ENCODE measurements around the gene TNKS1BP1. TPM values are rescaled to one million over a fixed set of nuclear protein-coding genes. Genes with fewer than 3 reads are reported as not detected.

Gene TNKS1BP1
- total and polyA plus RNA-seq, 2 experiments from 2014 or later = 64.2 to 72.2 TPM

DNA sequence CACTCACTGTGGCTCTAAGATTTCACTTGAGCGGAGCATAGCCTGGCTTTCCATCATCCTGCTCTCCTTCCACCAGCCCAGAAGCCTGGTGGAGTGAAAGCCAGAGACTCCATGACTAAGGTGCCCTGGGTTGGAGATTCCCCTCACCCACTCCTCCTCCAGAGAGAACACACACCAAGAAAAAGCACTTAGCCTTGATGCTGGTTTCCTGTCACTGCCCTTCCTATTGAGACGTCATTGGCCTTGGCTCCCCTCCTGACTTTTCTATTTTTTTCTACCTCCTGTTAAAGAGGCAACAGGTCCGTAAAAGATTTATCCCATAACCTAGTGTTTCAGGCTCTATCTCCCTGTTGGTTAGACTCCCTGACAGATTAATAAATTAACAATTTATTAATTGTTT is 49.2 kb downstream of the TNKS1BP1 start:
- H3K4me1 ChIP-seq (ENCODE audit: insufficient read depth) = peaks cover 22% of the 10 kb centered on the region
- ATAC-seq = no peak
- H3K4me2 ChIP-seq = no peak overlapping the region
- H3K27ac Mint-ChIP-seq = no peak overlapping the region
- no peak for DNase-seq (ENCODE audit: low spot score)
- no peak overlapping the region; the same call in 1 of the 2 replicates for H2AFZ ChIP-seq
- H3K9me3 Mint-ChIP-seq = peaks cover 21% of the 10 kb centered on the region
- no peak overlapping the region for H3K4me3 ChIP-seq
- no peaks in the 10 kb centered on the region for H4K20me1 ChIP-seq (replicated peaks; ENCODE audit: insufficient read depth)
- peaks cover 6% of the 10 kb centered on the region for H3K27me3 Mint-ChIP-seq (ENCODE audit: insufficient read depth, low read depth, poor library complexity)
- H3K27me3 ChIP-seq (ENCODE audit: insufficient read depth) = 0 out of 2 replicates have a peak, but pooled peaks cover 4% of the 10 kb centered on the region
- peaks cover 4% of the 10 kb centered on the region for H3K36me3 Mint-ChIP-seq (ENCODE audit: low read depth)
- H3K4me1 Mint-ChIP-seq = peaks cover 17% of the 10 kb centered on the region
- peaks cover 12% of the 10 kb centered on the region for H3K9me2 ChIP-seq (ENCODE audit: insufficient read depth)
- no peak overlapping the region for H3K4me3 Mint-ChIP-seq
- no peaks in the 10 kb centered on the region for H3F3A ChIP-seq (replicated peaks; ENCODE audit: low read depth)
- TF ChIP-seq POLR2AphosphoS5 (IDR thresholded peaks at IDR 0.05; ENCODE audit: low read depth) = no peak
- no peak overlapping the region for H3K27ac ChIP-seq (ENCODE audit: low read depth)
- no peaks in the 10 kb centered on the region for H3K36me3 ChIP-seq (ENCODE audit: insufficient read depth)
- H3K79me2 ChIP-seq (replicated peaks; ENCODE audit: insufficient read depth) = no peaks in the 10 kb centered on the region

DNA sequence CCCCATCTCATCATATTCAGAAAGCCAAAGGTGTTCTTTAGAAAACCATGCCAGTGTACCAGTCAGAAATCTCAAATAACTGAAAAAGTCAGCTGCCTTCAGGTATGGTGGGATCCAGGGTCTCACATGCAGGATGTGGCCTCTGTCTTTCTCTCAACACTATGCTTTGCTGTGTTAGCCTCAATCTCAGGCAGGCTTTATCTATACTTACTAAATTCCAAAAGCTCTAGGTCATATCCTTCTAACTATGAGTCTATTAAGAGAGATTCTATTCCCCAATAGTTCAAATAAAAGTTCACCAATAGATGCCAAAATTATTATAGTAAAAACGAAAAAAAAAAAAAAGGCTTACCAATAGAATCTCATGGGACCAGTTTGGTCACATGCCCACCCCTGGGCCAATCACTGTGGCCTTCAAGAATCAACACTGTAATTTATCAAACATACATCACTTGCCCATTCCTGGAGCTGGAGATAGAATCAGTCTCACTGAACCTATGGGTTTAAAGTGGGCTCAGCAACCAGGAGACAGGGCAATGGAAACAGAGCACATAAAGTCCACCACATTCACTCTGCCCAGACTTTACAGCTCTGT is 49.8 kb downstream of the TNKS1BP1 start:
- H3K9me3 Mint-ChIP-seq = peaks cover 21% of the 10 kb centered on the region
- ATAC-seq (no peak), DNase-seq (ENCODE audit: low spot score) (no peak)
- Histone ChIP-seq H3K36me3 (ENCODE audit: insufficient read depth) (no peaks in the 10 kb centered on the region), H3F3A (replicated peaks; ENCODE audit: low read depth) (no peaks in the 10 kb centered on the region), H3K9me2 (ENCODE audit: insufficient read depth) (peaks cover 12% of the 10 kb centered on the region), H4K20me1 (replicated peaks; ENCODE audit: insufficient read depth) (no peaks in the 10 kb centered on the region), H3K27ac (ENCODE audit: low read depth) (no peak overlapping the region), H3K4me3 (no peak overlapping the region), H3K4me1 (ENCODE audit: insufficient read depth) (peaks cover 22% of the 10 kb centered on the region), H3K27me3 (ENCODE audit: insufficient read depth) (0 out of 2 replicates have a peak, but pooled peaks cover 4% of the 10 kb centered on the region), H2AFZ (no peak overlapping the region; the same call in 1 of the 2 replicates), H3K79me2 (replicated peaks; ENCODE audit: insufficient read depth) (no peaks in the 10 kb centered on the region), H3K4me2 (no peak overlapping the region)
- H3K27ac Mint-ChIP-seq = no peak overlapping the region
- H3K4me3 Mint-ChIP-seq = no peak overlapping the region
- peaks cover 6% of the 10 kb centered on the region for H3K27me3 Mint-ChIP-seq (ENCODE audit: insufficient read depth, low read depth, poor library complexity)
- peaks cover 4% of the 10 kb centered on the region for H3K36me3 Mint-ChIP-seq (ENCODE audit: low read depth)
- TF ChIP-seq CTCF (conservative IDR thresholded peaks at IDR 0.05; ENCODE audit: low read depth in 2 of 2) = no peak
- no peak for TF ChIP-seq JUNB (IDR thresholded peaks at IDR 0.05; ENCODE audit: unreplicated experiment)
- no peak for TF ChIP-seq EZH2phosphoT487 (IDR thresholded peaks at IDR 0.05; ENCODE audit: unreplicated experiment)
- peaks cover 17% of the 10 kb centered on the region for H3K4me1 Mint-ChIP-seq

- no peak for ATAC-seq
These were observed 51.2 kb downstream of the TNKS1BP1 start for GRCh38 chr11:57273448-57274058.

More at GRCh38 chr11:57273448-57274058, 51.2 kb downstream of the TNKS1BP1 start:
- Histone ChIP-seq H3K4me1 (ENCODE audit: insufficient read depth) (peaks cover 17% of the 10 kb centered on the region), H3K27me3 (ENCODE audit: insufficient read depth) (0 out of 2 replicates have a peak, but pooled peaks cover 4% of the 10 kb centered on the region), H3K36me3 (ENCODE audit: insufficient read depth) (no peaks in the 10 kb centered on the region), H4K20me1 (replicated peaks; ENCODE audit: insufficient read depth) (no peaks in the 10 kb centered on the region), H3K4me2 (no peak overlapping the region), H3K27ac (ENCODE audit: low read depth) (no peak overlapping the region), H3K4me3 (no peak overlapping the region), H3K79me2 (replicated peaks; ENCODE audit: insufficient read depth) (no peaks in the 10 kb centered on the region), H3F3A (replicated peaks; ENCODE audit: low read depth) (no peaks in the 10 kb centered on the region), H2AFZ (no peak overlapping the region), H3K9me2 (ENCODE audit: insufficient read depth) (peaks cover 5% of the 10 kb centered on the region; the same call in 1 of the 2 replicates)
- no peak overlapping the region for H3K27ac Mint-ChIP-seq
- peaks cover 11% of the 10 kb centered on the region for H3K4me1 Mint-ChIP-seq
- H3K9me3 Mint-ChIP-seq = peaks cover 18% of the 10 kb centered on the region
- H3K4me3 Mint-ChIP-seq = no peak overlapping the region
- TF ChIP-seq JUNB (IDR thresholded peaks at IDR 0.05; ENCODE audit: unreplicated experiment) (no peak), ZNF331 (CRISPR knock-in tag; IDR thresholded peaks at IDR 0.05; ENCODE audit: low read depth) (peak; percentile 92)
- H3K36me3 Mint-ChIP-seq (ENCODE audit: low read depth) = peaks cover 4% of the 10 kb centered on the region
- H3K27me3 Mint-ChIP-seq (ENCODE audit: insufficient read depth, low read depth, poor library complexity) = peaks cover 5% of the 10 kb centered on the region
- DNase-seq (ENCODE audit: low spot score) = no peak

Data from GM23338 (cell line).